GM06990 (cell line): ENCODE data around the gene ZNF324B.

ENCODE experiments used
- DNase-seq: peaks from one replicate; pipeline ENCODE4 v3.0.0-alpha.2; 2011; ENCODE audit not compliant: insufficient read length; ENCODE audit errors: extremely low read depth
- H3K27me3 ChIP-seq: replicated peaks from 2 replicates; pipeline ENCODE4 v1.6.0; 2011; ENCODE audit warnings: low read length; ENCODE audit not compliant: control insufficient read depth, insufficient read depth
- H3K36me3 ChIP-seq: 2 replicates; pipeline ENCODE4 v1.5.1; 2011; ENCODE audit warnings: low read length; ENCODE audit not compliant: control insufficient read depth, insufficient read depth
- H3K4me3 ChIP-seq: replicated peaks from 2 replicates; pipeline ENCODE4 v1.5.1; 2011; ENCODE audit warnings: low read depth, mild to moderate bottlenecking, control low read depth, low read length
- CTCF ChIP-seq: IDR thresholded peaks from 2 replicates; pipeline ENCODE4 v1.5.1; 2011; ENCODE audit warnings: low read length, control low read depth, mild to moderate bottlenecking, inconsistent platforms; ENCODE audit not compliant: insufficient read depth, poor library complexity, severe bottlenecking

ZNF324B gene

DNA sequence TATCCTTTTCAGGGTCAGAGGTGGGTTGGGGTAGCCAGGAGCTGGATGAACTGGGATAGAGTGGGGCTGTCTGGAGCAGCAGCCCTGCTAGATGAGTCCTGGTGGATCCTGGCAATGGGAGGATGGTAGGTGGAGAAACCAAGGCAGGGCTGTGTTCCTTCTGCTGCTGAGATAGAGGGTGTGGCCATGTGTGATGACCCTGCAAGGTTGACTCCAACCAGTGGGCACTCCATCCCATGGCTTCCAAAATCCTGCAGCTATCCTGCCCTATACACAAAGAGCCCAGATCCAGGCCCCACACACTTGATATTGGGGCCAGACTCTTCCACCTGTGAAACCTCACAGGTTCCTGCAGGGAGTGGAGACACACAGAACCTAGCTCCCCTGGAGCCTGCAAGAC lies 22.4 kb downstream of the ZNF324B start:
- peaks cover 16% of the 10 kb centered on the region for H3K36me3 ChIP-seq
- H3K4me3 ChIP-seq: no peak overlapping the region
- H3K27me3 ChIP-seq: no peaks in the 10 kb centered on the region
- no peak for DNase-seq
- no peak for TF ChIP-seq CTCF

GRCh38 chr19:58474291-58474996 lies 23.0 kb downstream of the ZNF324B start:
- DNase-seq: no peak
- Histone ChIP-seq H3K4me3 (no peak overlapping the region), H3K27me3 (no peaks in the 10 kb centered on the region), H3K36me3 (peaks cover 15% of the 10 kb centered on the region)
- TF ChIP-seq CTCF: no peak

DNA sequence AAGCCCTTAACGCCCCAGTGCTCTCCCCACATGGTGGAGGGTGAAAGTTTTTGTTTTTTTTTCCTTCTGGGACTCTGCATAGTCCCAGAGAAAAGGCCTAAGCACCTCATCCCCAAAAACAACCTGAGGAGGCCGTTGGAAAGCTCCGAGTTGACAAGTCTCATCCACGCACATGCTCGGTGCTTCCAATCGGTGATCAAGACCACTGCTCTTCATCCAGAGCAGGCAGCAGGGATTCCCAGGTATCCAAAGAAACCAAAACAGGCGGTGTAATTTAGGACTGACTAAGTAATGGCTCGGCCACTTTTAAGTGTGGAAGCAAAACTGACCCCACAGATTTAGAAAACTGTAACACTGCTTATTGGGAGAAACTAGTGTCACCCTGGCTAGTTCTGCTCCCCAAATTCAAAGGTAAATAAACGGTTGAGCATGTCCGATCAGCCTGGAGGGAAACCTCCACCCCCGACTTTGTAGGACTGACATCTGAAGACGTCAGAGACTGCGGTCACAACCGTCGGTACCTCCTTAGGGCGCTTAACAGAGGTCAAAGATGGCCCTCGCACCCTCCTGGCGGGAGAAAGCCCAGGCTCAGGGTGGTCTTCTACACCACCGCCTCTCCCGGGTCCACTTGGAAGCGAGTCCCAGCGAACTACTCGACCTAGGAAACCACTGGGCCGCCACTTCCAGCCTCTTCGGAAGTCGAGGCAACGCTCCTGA lies 23.7 kb downstream of the ZNF324B start:
- no peaks in the 10 kb centered on the region for H3K27me3 ChIP-seq
- no peak for DNase-seq
- H3K36me3 ChIP-seq: peaks cover 15% of the 10 kb centered on the region
- TF ChIP-seq CTCF: no peak
- peak overlapping the region; percentile 70 for H3K4me3 ChIP-seq

DNA sequence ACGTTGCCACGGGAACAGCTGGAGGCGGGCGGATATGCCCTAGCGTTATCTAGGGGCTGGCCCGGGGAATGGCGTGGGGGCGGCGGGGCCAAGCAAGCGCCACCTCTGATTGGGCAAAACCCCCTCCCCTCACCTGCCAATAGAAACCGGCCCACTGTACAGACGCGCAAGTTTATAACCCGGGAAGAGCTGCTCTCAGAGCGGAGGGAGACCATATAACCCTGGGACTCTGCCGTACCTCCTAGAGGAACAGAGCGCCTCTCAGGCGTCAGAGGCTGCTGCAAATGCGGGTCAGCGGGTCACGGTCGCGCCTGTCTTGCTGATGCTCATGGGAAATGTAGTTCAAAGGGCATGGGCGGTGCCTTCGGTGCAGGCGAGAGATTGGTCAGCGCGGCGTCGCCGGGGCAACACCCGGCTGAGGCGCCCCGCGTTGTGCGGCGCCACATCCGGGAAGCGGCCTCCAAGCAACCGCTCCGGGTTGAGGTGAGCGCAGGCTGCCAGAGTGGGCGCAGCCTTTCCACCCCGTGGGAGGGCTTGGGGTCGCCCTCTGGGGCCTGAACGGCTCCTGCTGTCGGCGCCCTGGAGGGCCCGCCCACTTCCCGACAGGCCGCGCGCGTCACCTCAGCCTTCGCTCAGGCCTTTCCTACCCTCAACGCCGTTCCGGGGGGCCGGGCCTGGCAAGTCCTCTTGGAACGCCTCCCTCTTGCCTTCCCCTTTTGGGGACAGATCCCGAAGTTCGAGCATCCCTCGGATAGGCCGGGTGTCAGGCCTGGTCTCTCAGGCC lies 24.5 kb downstream of the ZNF324B start, which contains the start of gene ZNF446:
TSS of gene ZNF446 (plus strand) at position 639 of the 784 bp plus-strand sequence. CDS start 867 bp downstream, outside the sequence.
- no peak for TF ChIP-seq CTCF
- Histone ChIP-seq H3K27me3 (no peaks in the 10 kb centered on the region), H3K36me3 (peaks cover 14% of the 10 kb centered on the region), H3K4me3 (peak within 1 kb of the TSS; percentile 70)
- DNase-seq: peak; percentile 99

DNA sequence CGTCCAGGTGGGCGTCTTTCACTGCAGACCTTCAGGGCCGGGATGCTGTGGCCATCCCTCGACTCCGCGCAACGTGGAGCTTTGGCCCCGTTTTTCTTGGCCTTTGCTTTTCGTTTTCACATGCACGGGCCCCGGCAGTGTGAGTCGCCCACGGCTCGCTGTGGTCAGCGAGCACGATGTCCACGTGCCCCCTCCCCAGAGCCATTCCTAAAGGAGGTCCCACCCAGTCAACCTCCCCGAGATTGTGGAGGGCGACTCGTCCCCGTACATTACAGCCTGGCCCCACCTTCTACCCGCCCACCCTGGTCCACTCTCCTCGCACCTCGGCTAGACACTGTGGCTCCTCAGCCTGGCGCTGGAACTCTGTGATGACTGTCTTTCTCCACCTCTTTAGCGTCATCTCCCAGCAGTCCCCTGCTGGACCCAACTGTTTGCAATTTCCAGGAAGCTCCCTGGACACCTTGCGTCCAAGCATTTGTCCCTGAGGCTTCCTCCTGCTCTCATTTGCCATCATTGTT lies 25.1 kb downstream of the ZNF324B start:
- peaks cover 17% of the 10 kb centered on the region for H3K36me3 ChIP-seq
- H3K4me3 ChIP-seq: peak overlapping the region; percentile 70
- no peak for TF ChIP-seq CTCF
- no peak for DNase-seq
- H3K27me3 ChIP-seq: no peaks in the 10 kb centered on the region
